GM21576 (cell line): ENCODE data around the gene FBXL4.

Experiments
- ATAC-seq: cut with Tn5 transposase; IDR thresholded peaks from one replicate; pipeline ENCODE4 v1.9.1; 2021; ENCODE audit warnings: mild to moderate bottlenecking, moderate library complexity; ENCODE audit not compliant: unreplicated experiment

Gene FBXL4

GRCh38 chr6:98828211-98828788 is 119.4 kb downstream of the FBXL4 start:
- no peak for ATAC-seq

DNA sequence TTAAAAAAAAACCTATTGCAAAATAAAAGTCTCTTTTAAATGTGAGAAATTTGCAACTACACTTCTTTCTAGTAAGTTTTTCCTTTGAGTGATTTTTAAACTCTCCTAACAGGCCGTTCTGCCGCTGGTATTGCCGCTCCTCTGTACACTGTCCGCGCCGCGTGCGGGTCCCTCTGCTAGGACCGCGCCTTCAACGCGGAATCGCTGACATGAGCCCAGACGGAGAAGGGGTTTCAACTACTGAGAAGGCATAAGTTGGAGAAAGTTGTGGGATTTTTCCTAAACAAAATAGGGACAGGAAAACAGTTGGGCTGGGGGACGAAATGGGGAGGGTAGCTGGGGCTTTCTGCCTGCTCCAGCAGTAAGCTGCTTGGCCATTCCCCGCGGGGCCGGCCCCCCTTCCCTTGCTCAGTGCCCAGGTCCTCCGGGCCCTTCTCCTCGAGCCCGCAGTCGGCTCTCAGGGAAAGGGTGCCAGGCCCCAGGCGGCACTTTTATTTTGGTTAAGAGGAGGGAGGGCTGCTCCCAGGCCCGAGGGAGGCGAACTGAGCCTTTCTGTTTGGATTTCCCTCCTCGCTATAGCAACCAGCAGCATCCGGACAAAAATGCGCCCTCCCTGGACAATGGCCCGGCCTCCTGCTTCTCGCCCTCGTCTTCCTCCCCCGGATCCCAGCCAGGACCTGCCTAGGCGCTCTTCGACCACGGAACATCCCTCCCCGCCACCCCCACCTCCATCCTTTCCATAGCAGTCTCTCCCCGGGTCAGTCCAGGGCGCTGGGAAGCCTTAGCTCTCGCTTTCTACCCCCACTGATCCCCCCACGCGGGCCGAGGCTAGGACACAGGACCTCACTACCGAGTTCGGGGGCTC is 120.2 kb downstream of the FBXL4 start:
- ATAC-seq, result no peak

- ATAC-seq, result no peak
Measured at GRCh38 chr6:98825600-98826230, 122.0 kb downstream of the FBXL4 start.

DNA sequence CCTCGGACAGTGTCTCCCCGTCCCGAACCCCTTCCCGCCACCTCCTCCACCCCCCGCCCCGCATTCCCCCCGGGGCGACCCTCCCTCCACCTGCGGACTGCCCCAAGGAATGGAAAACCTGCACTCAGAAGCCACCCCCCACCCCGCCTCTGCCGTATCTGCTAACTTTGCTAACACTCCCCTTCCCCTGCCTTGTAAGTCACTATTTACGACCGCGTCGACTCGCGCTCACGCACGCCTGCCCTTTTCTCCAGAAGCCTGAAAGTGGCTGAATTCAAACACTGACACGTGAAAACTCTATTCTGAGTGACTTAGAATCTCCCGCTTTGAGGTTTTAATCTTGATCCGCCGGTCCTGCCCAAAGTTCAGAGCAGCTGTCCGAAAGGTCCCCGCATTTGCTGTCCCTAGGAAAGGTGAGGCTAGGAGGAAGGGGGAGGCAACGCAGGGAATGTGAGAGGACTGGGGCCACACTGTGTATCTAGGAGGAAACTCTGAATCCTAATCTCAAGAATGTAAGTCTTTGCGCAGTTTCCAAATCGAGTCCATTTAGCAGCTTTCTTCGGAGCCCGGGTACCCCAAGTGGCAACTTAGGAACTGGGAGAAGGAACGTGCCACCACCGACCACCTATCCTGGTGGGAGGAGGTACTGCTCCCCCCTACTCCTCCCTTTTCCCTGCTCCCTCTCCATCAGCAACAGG is 122.7 kb downstream of the FBXL4 start:
- no peak for ATAC-seq

DNA sequence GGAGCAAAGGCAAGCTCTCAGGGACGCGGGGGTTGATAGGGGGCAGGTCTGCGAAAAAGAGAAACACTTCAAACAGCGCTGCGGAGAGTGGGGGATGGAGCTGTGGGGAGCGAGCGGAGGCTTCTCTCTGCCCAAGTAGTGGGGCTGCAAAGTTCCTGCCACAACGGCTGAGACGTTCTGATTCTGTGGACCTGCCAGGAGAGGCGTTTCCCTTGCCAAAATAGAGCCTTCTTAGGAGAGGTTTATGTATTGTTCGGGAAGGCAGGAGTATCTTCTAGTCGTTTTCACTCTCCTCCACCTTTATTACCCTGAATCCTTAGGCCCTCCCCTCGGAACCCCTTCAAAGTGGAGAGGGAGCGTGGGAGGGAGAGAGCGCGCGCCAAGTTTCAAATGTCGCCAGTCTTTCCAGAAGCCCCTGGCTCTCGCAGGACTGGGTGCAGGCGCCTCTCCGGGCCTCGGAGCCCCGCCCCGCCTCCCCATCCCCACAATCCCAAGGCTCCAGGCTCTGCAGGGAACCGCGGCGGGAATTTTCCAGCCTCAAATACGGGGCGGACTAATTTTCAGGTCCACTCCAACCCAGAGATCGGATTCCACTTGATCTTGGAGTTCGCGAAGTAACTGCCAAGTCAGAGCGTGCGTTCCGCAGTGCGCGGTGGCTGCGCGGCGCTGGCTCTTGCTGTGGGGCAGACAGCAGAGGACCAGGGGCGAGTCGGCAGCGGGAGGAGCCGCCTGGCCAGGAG is 123.4 kb downstream of the FBXL4 start:
- ATAC-seq, result no peak

DNA sequence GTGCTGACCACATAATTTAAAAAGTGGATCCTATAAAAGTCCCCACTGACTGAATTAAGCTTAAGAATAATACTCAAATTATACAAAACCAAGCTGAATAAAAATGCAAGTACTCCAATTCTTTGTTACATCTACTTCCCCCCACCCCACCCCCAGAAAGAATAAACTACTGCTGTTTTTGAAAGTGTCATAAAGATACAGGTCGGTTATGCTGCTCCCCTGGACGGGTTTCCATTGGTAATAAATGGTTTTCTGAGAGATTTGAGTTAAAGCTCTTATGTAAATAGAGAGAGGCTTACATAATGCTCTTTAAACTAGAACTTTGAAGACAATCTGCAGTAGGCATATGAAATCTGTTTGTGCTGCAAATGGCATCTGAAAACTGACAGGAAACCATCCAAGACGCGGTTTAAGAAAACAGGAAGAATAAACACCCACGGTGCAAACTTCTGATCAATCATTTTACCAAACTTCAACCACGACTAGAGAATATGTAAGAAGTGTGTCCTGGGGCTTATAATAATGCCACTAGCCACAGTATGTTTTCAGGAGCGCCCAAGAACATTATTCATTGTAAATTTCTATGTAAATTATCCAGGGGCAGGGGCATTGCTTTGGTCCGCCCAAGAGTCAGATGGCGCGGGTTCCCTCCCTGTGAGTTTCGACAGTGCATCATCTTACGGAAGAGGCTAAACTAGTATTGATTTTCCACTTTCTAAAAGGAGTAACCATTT is 124.2 kb downstream of the FBXL4 start:
- no peak for ATAC-seq

- no peak for ATAC-seq
Measured at GRCh38 chr6:98821756-98822405, 125.9 kb downstream of the FBXL4 start.
